NT2/D1 (cell line): ENCODE data around the gene STAG3.
"Not testable (repeated sequence)": the region's sequence is repeated elsewhere in the genome, so short reads cannot be mapped to it uniquely, and the experiment has no call there.

Experiments used
- YY1 ChIP-seq: IDR thresholded peaks from 2 replicates; pipeline ENCODE4 v1.6.1; 2011; ENCODE audit not compliant: insufficient read length, insufficient read depth
- ZNF274 ChIP-seq: IDR thresholded peaks from 2 replicates; pipeline ENCODE4 v1.6.1; 2011; ENCODE audit warnings: mild to moderate bottlenecking, low read depth, low read length

GRCh38 chr7:100239975-100240374 lies 62.3 kb downstream of the STAG3 start:
- TF ChIP-seq YY1, ZNF274: not testable (repeated sequence)
